H1 (cell line): ENCODE measurements around the gene HRH2. TPM values are rescaled to one million over a fixed set of nuclear protein-coding genes. Genes with fewer than 3 reads are reported as not detected.

ENCODE experiments used
- CTCF ChIA-PET: fragments of 300-600 bp; sonication (Branson Sonifier 250); formaldehyde crosslinking; loops from one replicate; lab custom pipeline; 2021; ENCODE audit not compliant: partially characterized antibody; lab: Charles Lee
- POLR2A ChIA-PET: fragments of 300-600 bp; sonication (Branson Sonifier 250); formaldehyde crosslinking; loops from one replicate; lab custom pipeline; 2021; ENCODE audit warnings: inconsistent platforms; ENCODE audit not compliant: partially characterized antibody; lab: Charles Lee
- DNase-seq, 2 experiments: peaks; one replicate each; pipeline versions ENCODE4 v3.0.0 to v3.0.0-alpha.2; 2010 to 2022; ENCODE audit warnings: low spot score in 2 of 2, low read depth in 1 of 2, mixed read lengths in 1 of 2
- FAIRE-seq: peaks from 2 replicates; lab custom pipeline; 2011; peaks lifted over from hg19 to GRCh38; lab: Jason Lieb, UNC
- H2AFZ ChIP-seq: 2 replicates; pipeline ENCODE4 v1.8.1; 2012; ENCODE audit warnings: low read length, inconsistent platforms
- H2AK5ac ChIP-seq: 2 replicates; pipeline ENCODE4 v1.6.1; 2013; ENCODE audit warnings: low read depth, low read length
- H2BK120ac ChIP-seq: replicated peaks from 2 replicates; pipeline ENCODE3; 2013; ENCODE audit warnings: low read depth, low read length, inconsistent platforms
- H2BK12ac ChIP-seq: 2 replicates; pipeline ENCODE4 v1.6.1; 2013; ENCODE audit warnings: low read depth, low read length
- H2BK15ac ChIP-seq: 2 replicates; pipeline ENCODE4 v1.6.1; 2013; ENCODE audit warnings: low read length
- H2BK20ac ChIP-seq: 2 replicates; pipeline ENCODE4 v1.6.1; 2013; ENCODE audit warnings: low read length
- H2BK5ac ChIP-seq: 2 replicates; pipeline ENCODE4 v1.6.1; 2013; ENCODE audit warnings: low read depth, low read length
- H3K14ac ChIP-seq: 2 replicates; pipeline ENCODE4 v1.6.1; 2013; ENCODE audit warnings: inconsistent platforms; ENCODE audit not compliant: insufficient read length
- H3K18ac ChIP-seq: 2 replicates; pipeline ENCODE4 v1.6.1; 2013; ENCODE audit warnings: low read length; ENCODE audit errors: extremely low read depth
- H3K23ac ChIP-seq: 2 replicates; pipeline ENCODE4 v1.6.1; 2013; ENCODE audit warnings: inconsistent platforms; ENCODE audit not compliant: insufficient read length
- H3K23me2 ChIP-seq: 2 replicates; pipeline ENCODE4 v1.6.1; 2013; ENCODE audit warnings: low read depth, low read length
- H3K27ac ChIP-seq: 2 replicates; pipeline ENCODE4 v1.6.1; 2011; ENCODE audit warnings: low read depth, low read length, inconsistent platforms
- H3K27me3 ChIP-seq, 4 experiments: replicated peaks in 1 of 4; 1 replicate in 1 of 4; 2 replicates in 3 of 4; pipeline versions ENCODE4 v1.6.1 to v1.8.1; 2011 to 2013; ENCODE audit warnings: low read length in 3 of 4, mild to moderate bottlenecking in 3 of 4, inconsistent platforms in 2 of 4, mixed read lengths in 2 of 4, moderate library complexity in 1 of 4; ENCODE audit not compliant: control insufficient read depth in 3 of 4, insufficient read depth in 3 of 4; ENCODE audit errors: extremely low read depth in 1 of 4
- H3K36me3 ChIP-seq, 4 experiments: 2 replicates each; pipeline versions ENCODE4 v1.6.1 to v1.8.1; 2011 to 2013; ENCODE audit warnings: mild to moderate bottlenecking in 4 of 4, low read length in 3 of 4, moderate library complexity in 2 of 4, control low read depth in 1 of 4, inconsistent platforms in 1 of 4; ENCODE audit not compliant: insufficient read depth in 4 of 4, control insufficient read depth in 2 of 4
- H3K4ac ChIP-seq: replicated peaks from 2 replicates; pipeline ENCODE3; 2013; ENCODE audit warnings: low read length, low read depth, mixed read lengths, inconsistent platforms; ENCODE audit not compliant: insufficient read length
- H3K4me1 ChIP-seq, 4 experiments: replicated peaks in 1 of 4; 1 replicate in 1 of 4; 2 replicates in 3 of 4; pipeline versions ENCODE4 v1.6.1 to v1.8.1; 2011 to 2013; ENCODE audit warnings: low read length in 3 of 4, inconsistent platforms in 2 of 4, mixed read lengths in 1 of 4; ENCODE audit not compliant: insufficient read depth in 4 of 4, control insufficient read depth in 3 of 4
- H3K4me2 ChIP-seq, 2 experiments: 2 replicates each; pipeline versions ENCODE4 v1.6.1 to v1.8.1; 2011 to 2013; ENCODE audit warnings: low read depth in 2 of 2, low read length in 2 of 2, control low read depth in 1 of 2, inconsistent platforms in 1 of 2, mild to moderate bottlenecking in 1 of 2; ENCODE audit not compliant: insufficient read depth in 1 of 2
- H3K4me3 ChIP-seq, 4 experiments: fragments of 200-600, 300-600 bp in 1 of 4; sonication (generic), shearing (Covaris generic), sonication (Bioruptor Twin) in 1 of 4; 2 replicates each; pipeline versions ENCODE4 v1.5.1 to v1.8.1; 2011 to 2016; ENCODE audit warnings: low read length in 4 of 4, low read depth in 3 of 4, control low read depth in 2 of 4, inconsistent platforms in 2 of 4, mild to moderate bottlenecking in 2 of 4, mixed read lengths in 1 of 4, moderate library complexity in 1 of 4; ENCODE audit not compliant: insufficient read depth in 2 of 4; ENCODE audit errors: extremely low read depth in 1 of 4
- H3K56ac ChIP-seq: replicated peaks from 2 replicates; pipeline ENCODE3; 2013; ENCODE audit warnings: low read depth, mild to moderate bottlenecking, mixed read lengths, low read length, inconsistent platforms; ENCODE audit not compliant: insufficient read length
- H3K79me1 ChIP-seq: 2 replicates; pipeline ENCODE4 v1.6.1; 2013; ENCODE audit warnings: low read depth, low read length, control low read depth
- H3K79me2 ChIP-seq, 2 experiments: 2 replicates each; pipeline versions ENCODE4 v1.6.1 to v1.8.1; 2012 to 2013; ENCODE audit warnings: low read length in 2 of 2, mild to moderate bottlenecking in 2 of 2, inconsistent platforms in 1 of 2; ENCODE audit not compliant: insufficient read depth in 2 of 2, control insufficient read depth in 1 of 2
- H3K9ac ChIP-seq, 4 experiments: replicated peaks in 1 of 4; 1 replicate in 1 of 4; 2 replicates in 3 of 4; pipeline versions ENCODE4 v1.6.1 to v1.8.1; 2011 to 2013; ENCODE audit warnings: low read depth in 3 of 4, low read length in 3 of 4, control low read depth in 2 of 4, mild to moderate bottlenecking in 2 of 4, moderate library complexity in 2 of 4, inconsistent platforms in 1 of 4; ENCODE audit errors: extremely low read depth in 1 of 4
- H3K9me3 ChIP-seq, 2 experiments: 2 replicates each; pipeline versions ENCODE4 v1.6.1 to v1.8.1; 2012 to 2013; ENCODE audit warnings: mild to moderate bottlenecking in 2 of 2, moderate library complexity in 2 of 2, control low read depth in 1 of 2, inconsistent platforms in 1 of 2, low read depth in 1 of 2, low read length in 1 of 2, mixed read lengths in 1 of 2; ENCODE audit not compliant: insufficient read depth in 2 of 2
- H4K20me1 ChIP-seq, 2 experiments: replicated peaks in 1 of 2; 2 replicates each; pipeline versions ENCODE3 to v1.8.1; 2011 to 2013; ENCODE audit warnings: inconsistent platforms in 2 of 2, low read length in 2 of 2, mild to moderate bottlenecking in 1 of 2; ENCODE audit not compliant: insufficient read depth in 2 of 2, control insufficient read depth in 1 of 2
- H4K5ac ChIP-seq: 2 replicates; pipeline ENCODE4 v1.6.1; 2013; ENCODE audit warnings: low read length, low read depth, mixed read lengths, inconsistent platforms; ENCODE audit not compliant: insufficient read length
- H4K8ac ChIP-seq: 2 replicates; pipeline ENCODE4 v1.8.0; 2013; ENCODE audit warnings: mild to moderate bottlenecking, moderate library complexity, low read length, inconsistent platforms; ENCODE audit not compliant: insufficient read depth; ENCODE audit errors: extremely low read depth
- H4K91ac ChIP-seq: replicated peaks from 2 replicates; pipeline ENCODE3; 2013; ENCODE audit warnings: low read length, mixed read lengths, inconsistent platforms; ENCODE audit not compliant: insufficient read length
- FOSL1 ChIP-seq: IDR thresholded peaks from 2 replicates; pipeline ENCODE4 v1.6.1; 2011; ENCODE audit warnings: mild to moderate bottlenecking, low read depth, low read length, moderate library complexity; ENCODE audit not compliant: insufficient read depth
- JUND ChIP-seq: IDR thresholded peaks from 2 replicates; pipeline ENCODE4 v1.6.1; 2011; ENCODE audit warnings: mild to moderate bottlenecking, improper control_type of control experiment, low read length
- TAF1 ChIP-seq: IDR thresholded peaks from 2 replicates; pipeline ENCODE4 v1.6.1; 2011; ENCODE audit warnings: mild to moderate bottlenecking, low read depth, low read length
- WGBS, 2 experiments: shearing (Covaris generic) in 1 of 2; methylation state at CpG; one replicate each; pipeline versions ENCODE4 v1.1.6 to v1.1.7; 2013 to 2015; ENCODE audit warnings: low lambda C conversion rate in 2 of 2, mixed read lengths in 2 of 2, inconsistent platforms in 1 of 2, low coverage in 1 of 2, missing lambda C conversion rate in 1 of 2; ENCODE audit not compliant: insufficient replicate concordance in 2 of 2, insufficient coverage in 1 of 2, insufficient read length in 1 of 2; ENCODE audit errors: extremely low coverage in 1 of 2, missing lambda C conversion rate in 1 of 2; 5-methylcytosine and 5-hydroxymethylcytosine counted together
- polyA plus RNA-seq, 7 experiments: library from polyadenylated mRNA; depleted of rRNA in 3 of 7; stranded (reverse) in 5 of 7; unstranded in 2 of 7; fragments of >200 nt in 5 of 7; fragments of 200-250 nt in 2 of 7; gene quantifications; 1 replicate in 5 of 7; 2 replicates in 1 of 7; 4 replicates in 1 of 7; pipeline versions ENCODE4 v1.2.1 to v1.2.3, GENCODE V29; 2011 to 2013; ENCODE audit warnings: missing spikeins in 2 of 7, mixed read lengths in 2 of 7
- total RNA-seq: library from RNA; stranded (reverse); fragmentation: NEBNext Ultra II Directional; extraction: Animal tissue kit (Norgen Biotek cat#: 25700); gene quantifications from 2 replicates; pipeline ENCODE4 v1.2.1, GENCODE V29; 2021

HRH2 gene
- total and polyA plus RNA-seq, 2 of the 8 experiments (the other 6 are each of a cell fraction or from before 2014, with no cell fraction given): 7.8 to 8.1 TPM

GRCh38 chr5:175684931-175685330 is 27.1 kb downstream of the HRH2 start:
- no peak overlapping the region for H3K4me3 ChIP-seq
- H3K4me2 ChIP-seq: no peak overlapping the region
- no peak overlapping the region for H2BK12ac ChIP-seq
- ChIA-PET POLR2A (no interaction called here), CTCF (interaction anchor here (0.6 to 7.7 kb wide), 8 partner anchors 9 to 774 kb away, joined by 3 to 59 read pairs (median 4); no protein-coding TSS in a partner anchor)
- H4K5ac ChIP-seq: no peak overlapping the region
- H3K79me1 ChIP-seq: no peaks in the 10 kb centered on the region
- H2BK20ac ChIP-seq: no peak overlapping the region
- H2AK5ac ChIP-seq: no peak overlapping the region
- H3K9me3 ChIP-seq: no peaks in the 10 kb centered on the region
- no peak overlapping the region for H3K23ac ChIP-seq
- H2BK15ac ChIP-seq: no peak overlapping the region
- H3K79me2 ChIP-seq: no peaks in the 10 kb centered on the region
- 87% methylated on average over 5 of the region's 5 CpGs; no CpG with 5 or more reads in 1 of the 2 experiments for WGBS, 2 experiments
- peaks cover 0 to 4% (median 2%) of the 10 kb centered on the region in 4 experiments; a peak in 3 of 7 replicates for H3K4me1 ChIP-seq
- H3K27ac ChIP-seq: no peak overlapping the region
- peaks cover 0 to 6% of the 10 kb centered on the region in 2 experiments for H4K20me1 ChIP-seq
- no peak overlapping the region for H3K18ac ChIP-seq
- H2AFZ ChIP-seq: no peak overlapping the region
- no peak overlapping the region for H3K4ac ChIP-seq
- FAIRE-seq (no peak), DNase-seq (no peak)
- no peaks in the 10 kb centered on the region for H3K23me2 ChIP-seq
- no peak overlapping the region for H4K91ac ChIP-seq
- H3K14ac ChIP-seq: no peak overlapping the region
- no peak overlapping the region for H2BK120ac ChIP-seq
- no peak overlapping the region for H3K56ac ChIP-seq
- no peak overlapping the region for H3K9ac ChIP-seq
- H3K27me3 ChIP-seq: no peaks in the 10 kb centered on the region
- H2BK5ac ChIP-seq: no peak overlapping the region
- peaks cover 0 to 8% (median 3%) of the 10 kb centered on the region in 4 experiments; a peak in 2 of 8 replicates for H3K36me3 ChIP-seq
- no peak overlapping the region for H4K8ac ChIP-seq
- TF ChIP-seq FOSL1: no peak
- TF ChIP-seq JUND: no peak
- no peak for TF ChIP-seq TAF1
